Osteoblast (primary cell): ENCODE results near the gene BAD. TPM values are rescaled to one million over a fixed set of nuclear protein-coding genes. Genes with fewer than 3 reads are reported as not detected.

Source experiments
- DNase-seq: peaks from one replicate; pipeline ENCODE4 v3.0.0; 2011; ENCODE audit warnings: low spot score, mixed read lengths; ENCODE audit not compliant: insufficient read length; ENCODE audit errors: missing footprints
- H2AFZ ChIP-seq: 2 replicates; pipeline ENCODE4 v1.6.0; 2011; ENCODE audit warnings: mild to moderate bottlenecking, low read length
- H3K27ac ChIP-seq: 2 replicates; pipeline ENCODE4 v1.5.1; 2011; ENCODE audit warnings: mild to moderate bottlenecking, low read depth, low read length, moderate library complexity
- H3K27me3 ChIP-seq: 2 replicates; pipeline ENCODE4 v1.6.0; 2012; ENCODE audit warnings: mild to moderate bottlenecking, control low read depth, inconsistent platforms, low read length, moderate library complexity; ENCODE audit not compliant: insufficient read depth
- H3K36me3 ChIP-seq: 2 replicates; pipeline ENCODE4 v1.5.1; 2011; ENCODE audit warnings: mild to moderate bottlenecking, low read length, control low read depth, moderate library complexity; ENCODE audit not compliant: insufficient read depth
- H3K4me1 ChIP-seq: 2 replicates; pipeline ENCODE4 v1.5.1; 2011; ENCODE audit warnings: mild to moderate bottlenecking, low read length, control low read depth, moderate library complexity; ENCODE audit not compliant: insufficient read depth
- H3K4me2 ChIP-seq: 2 replicates; pipeline ENCODE4 v1.6.0; 2011; ENCODE audit warnings: mild to moderate bottlenecking, low read length; ENCODE audit not compliant: insufficient read depth
- H3K4me3 ChIP-seq: fragments of 200-600 bp; sonication (generic); 3 replicates; pipeline ENCODE4 v1.5.1; 2012; ENCODE audit warnings: mild to moderate bottlenecking, low read length, inconsistent platforms; ENCODE audit not compliant: insufficient read depth
- H3K79me2 ChIP-seq: 2 replicates; pipeline ENCODE4 v1.6.0; 2012; ENCODE audit warnings: mild to moderate bottlenecking, low read length, control low read depth, inconsistent platforms; ENCODE audit not compliant: insufficient read depth
- H3K9me3 ChIP-seq: 2 replicates; pipeline ENCODE4 v1.5.1; 2011; ENCODE audit warnings: low read depth, low read length, control low read depth
- H4K20me1 ChIP-seq: 2 replicates; pipeline ENCODE4 v1.6.0; 2012; ENCODE audit warnings: mild to moderate bottlenecking, low read length, control low read depth; ENCODE audit not compliant: insufficient read depth
- CTCF ChIP-seq: IDR thresholded peaks from 2 replicates; pipeline ENCODE4 v1.5.1; 2011; ENCODE audit warnings: mild to moderate bottlenecking, low read depth, low read length, moderate library complexity; ENCODE audit errors: extremely low read depth
- total RNA-seq: library from RNA; depleted of rRNA; stranded (reverse); fragments of >200 nt; gene quantifications from 2 replicates; pipeline ENCODE4 v1.2.3, GENCODE V29; 2012

BAD gene
- total RNA-seq, 1 donor = 70.9 TPM

GRCh38 chr11:64297699-64298358, 13.4 kb upstream of the BAD start:
- no peak overlapping the region for H3K27ac ChIP-seq
- TF ChIP-seq CTCF = no peak
- no peak overlapping the region for H3K4me2 ChIP-seq
- DNase-seq = peak; percentile 82
- H3K79me2 ChIP-seq = no peaks in the 10 kb centered on the region
- no peaks in the 10 kb centered on the region for H4K20me1 ChIP-seq
- H3K27me3 ChIP-seq = peaks cover 80% of the 10 kb centered on the region
- no peaks in the 10 kb centered on the region for H3K9me3 ChIP-seq
- no peak overlapping the region for H3K4me3 ChIP-seq
- H3K4me1 ChIP-seq = peaks cover 6% of the 10 kb centered on the region
- H2AFZ ChIP-seq = no peak overlapping the region
- no peaks in the 10 kb centered on the region for H3K36me3 ChIP-seq

- H3K36me3 ChIP-seq = no peaks in the 10 kb centered on the region
- no peak overlapping the region for H3K27ac ChIP-seq
- H3K79me2 ChIP-seq = no peaks in the 10 kb centered on the region
- H3K4me1 ChIP-seq = peaks cover 6% of the 10 kb centered on the region
- no peak overlapping the region for H2AFZ ChIP-seq
- H3K27me3 ChIP-seq = peaks cover 87% of the 10 kb centered on the region
- no peaks in the 10 kb centered on the region for H3K9me3 ChIP-seq
- peak; percentile 44 for DNase-seq
- no peak for TF ChIP-seq CTCF
- H3K4me3 ChIP-seq = no peak overlapping the region
- H4K20me1 ChIP-seq = no peaks in the 10 kb centered on the region
- H3K4me2 ChIP-seq = no peak overlapping the region
Measured at GRCh38 chr11:64296830-64297698, 12.6 kb upstream of the BAD start.

GRCh38 chr11:64296236-64296635, 11.8 kb upstream of the BAD start:
- Histone ChIP-seq H3K27ac (no peak overlapping the region), H3K4me3 (no peak overlapping the region), H3K36me3 (no peaks in the 10 kb centered on the region), H3K9me3 (no peaks in the 10 kb centered on the region), H4K20me1 (no peaks in the 10 kb centered on the region), H3K27me3 (peaks cover 94% of the 10 kb centered on the region), H3K4me1 (peaks cover 6% of the 10 kb centered on the region), H2AFZ (no peak overlapping the region), H3K4me2 (no peak overlapping the region), H3K79me2 (no peaks in the 10 kb centered on the region)
- TF ChIP-seq CTCF = no peak
- DNase-seq = peak; percentile 67

GRCh38 chr11:64295760-64296159, 11.3 kb upstream of the BAD start:
- Histone ChIP-seq H3K4me3 (no peak overlapping the region), H3K27ac (no peak overlapping the region), H3K4me1 (peaks cover 6% of the 10 kb centered on the region), H3K36me3 (no peaks in the 10 kb centered on the region), H3K4me2 (no peak overlapping the region), H3K27me3 (peaks cover 97% of the 10 kb centered on the region), H3K9me3 (no peaks in the 10 kb centered on the region), H4K20me1 (peaks cover under 1% of the 10 kb centered on the region), H2AFZ (no peak overlapping the region), H3K79me2 (no peaks in the 10 kb centered on the region)
- TF ChIP-seq CTCF = no peak
- peak; percentile 76 for DNase-seq
